ENCODE measurements around the gene FAM222A.

DNA sequence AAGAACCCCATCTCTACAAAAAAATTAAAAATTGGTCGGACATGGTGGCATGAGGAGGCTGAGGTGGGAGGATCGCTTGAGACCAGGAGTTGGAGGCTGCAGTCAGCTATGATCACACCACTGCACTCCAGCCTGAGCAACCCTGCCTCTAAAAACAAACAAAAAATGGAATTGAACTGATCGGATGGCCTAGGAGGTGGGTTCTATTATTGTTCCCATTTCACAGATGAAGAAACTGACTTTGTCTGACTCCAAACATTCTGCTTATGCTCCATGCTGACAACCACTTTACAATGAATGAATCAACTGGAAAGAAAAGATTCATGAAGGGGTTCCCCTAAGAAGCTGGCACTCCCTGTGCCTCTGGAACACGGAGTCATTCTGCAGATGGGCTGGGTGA is 72.2 kb downstream of the FAM222A start:
- TF ChIP-seq POLR2A (IDR thresholded peaks at IDR 0.05): no peak
- TF ChIP-seq, protein P1, sequence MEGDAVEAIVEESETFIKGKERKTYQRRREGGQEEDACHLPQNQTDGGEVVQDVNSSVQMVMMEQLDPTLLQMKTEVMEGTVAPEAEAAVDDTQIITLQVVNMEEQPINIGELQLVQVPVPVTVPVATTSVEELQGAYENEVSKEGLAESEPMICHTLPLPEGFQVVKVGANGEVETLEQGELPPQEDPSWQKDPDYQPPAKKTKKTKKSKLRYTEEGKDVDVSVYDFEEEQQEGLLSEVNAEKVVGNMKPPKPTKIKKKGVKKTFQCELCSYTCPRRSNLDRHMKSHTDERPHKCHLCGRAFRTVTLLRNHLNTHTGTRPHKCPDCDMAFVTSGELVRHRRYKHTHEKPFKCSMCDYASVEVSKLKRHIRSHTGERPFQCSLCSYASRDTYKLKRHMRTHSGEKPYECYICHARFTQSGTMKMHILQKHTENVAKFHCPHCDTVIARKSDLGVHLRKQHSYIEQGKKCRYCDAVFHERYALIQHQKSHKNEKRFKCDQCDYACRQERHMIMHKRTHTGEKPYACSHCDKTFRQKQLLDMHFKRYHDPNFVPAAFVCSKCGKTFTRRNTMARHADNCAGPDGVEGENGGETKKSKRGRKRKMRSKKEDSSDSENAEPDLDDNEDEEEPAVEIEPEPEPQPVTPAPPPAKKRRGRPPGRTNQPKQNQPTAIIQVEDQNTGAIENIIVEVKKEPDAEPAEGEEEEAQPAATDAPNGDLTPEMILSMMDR (IDR thresholded peaks at IDR 0.05 in 4 of 5, conservative IDR thresholded peaks at IDR 0.05 in 1 of 5): no peak

Measured in gastrocnemius medialis (tissue), 4 donors.